Naive thymus-derived CD4-positive, alpha-beta T cell (primary cell): Measurements from ENCODE around the gene SPEM2. TPM values are rescaled to one million over a fixed set of nuclear protein-coding genes. Genes with fewer than 3 reads are reported as not detected.
A peak's percentile ranks its signal among the peaks of the same experiment; 100 is the strongest.

Source experiments
- ATAC-seq: fragments of 150-1000 bp; cut with Tn5 transposase; 2 replicates; pipeline ENCODE4 v1.10.0; 2021; ENCODE audit warnings: mild to moderate bottlenecking, moderate library complexity
- CTCF ChIA-PET: fragments of 350-600 bp; sonication (Branson Sonifier 250); formaldehyde crosslinking; loops from one replicate; lab custom pipeline; 2021; ENCODE audit warnings: antibody characterized with exemption; lab: Charles Lee
- POLR2A ChIA-PET: fragments of 350-600 bp; sonication (Branson Sonifier 250); formaldehyde crosslinking; loops from one replicate; lab custom pipeline; 2021; ENCODE audit warnings: antibody characterized with exemption, inconsistent platforms; lab: Charles Lee
- DNase-seq, 9 donors: peaks; one replicate each; pipeline versions ENCODE4 v3.0.0 to v3.0.0-alpha.2; 2020 to 2022; ENCODE audit warnings: mixed read lengths in 1 of 9
- H3K27ac ChIP-seq: one replicate; pipeline ENCODE4 v1.7.0; 2013; ENCODE audit warnings: mild to moderate bottlenecking, low read depth, low read length, moderate library complexity
- H3K27me3 ChIP-seq, 2 donors: one replicate each; pipeline ENCODE4 v1.7.0; 2013; ENCODE audit warnings: low read length in 2 of 2, mild to moderate bottlenecking in 2 of 2, moderate library complexity in 2 of 2; ENCODE audit not compliant: control insufficient read depth in 2 of 2, insufficient read depth in 2 of 2
- H3K36me3 ChIP-seq, 3 experiments: 1 replicate in 2 of 3; 2 replicates in 1 of 3; pipeline ENCODE4 v1.7.0; 2013; ENCODE audit warnings: low read length in 3 of 3, mild to moderate bottlenecking in 3 of 3, moderate library complexity in 1 of 3; ENCODE audit not compliant: insufficient read depth in 3 of 3, control insufficient read depth in 2 of 3
- H3K4me1 ChIP-seq, 2 donors: one replicate each; pipeline ENCODE4 v1.7.0; 2013; ENCODE audit warnings: low read length in 2 of 2, mild to moderate bottlenecking in 2 of 2, moderate library complexity in 1 of 2; ENCODE audit not compliant: control insufficient read depth in 2 of 2, insufficient read depth in 2 of 2
- H3K4me3 ChIP-seq: 2 replicates; pipeline ENCODE4 v1.7.0; 2013; ENCODE audit warnings: mild to moderate bottlenecking, low read length
- H3K9me3 ChIP-seq, 3 experiments: 1 replicate in 2 of 3; 2 replicates in 1 of 3; pipeline ENCODE4 v1.7.0; 2013; ENCODE audit warnings: low read length in 3 of 3; ENCODE audit not compliant: control insufficient read depth in 2 of 3
- H3K27ac Mint-ChIP-seq, 9 donors: one replicate each; pipeline ENCODE4 v1.8.0; 2020 to 2022; ENCODE audit warnings: mixed read lengths in 9 of 9, mild to moderate bottlenecking in 8 of 9, moderate library complexity in 5 of 9, inconsistent platforms in 2 of 9
- H3K27me3 Mint-ChIP-seq, 5 donors: one replicate each; pipeline ENCODE4 v1.8.0; 2021 to 2022; ENCODE audit warnings: mixed read lengths in 5 of 5, mild to moderate bottlenecking in 1 of 5
- H3K36me3 Mint-ChIP-seq, 5 donors: one replicate each; pipeline ENCODE4 v1.8.0; 2020 to 2022; ENCODE audit warnings: mixed read lengths in 5 of 5, mild to moderate bottlenecking in 3 of 5, inconsistent platforms in 1 of 5
- H3K4me1 Mint-ChIP-seq, 7 donors: one replicate each; pipeline ENCODE4 v1.8.0; 2020 to 2022; ENCODE audit warnings: mixed read lengths in 7 of 7, mild to moderate bottlenecking in 3 of 7, inconsistent platforms in 1 of 7
- H3K4me3 Mint-ChIP-seq, 10 donors: one replicate each; pipeline ENCODE4 v1.8.0; 2020 to 2022; ENCODE audit warnings: mild to moderate bottlenecking in 10 of 10, mixed read lengths in 10 of 10, moderate library complexity in 6 of 10, inconsistent platforms in 2 of 10
- H3K9me3 Mint-ChIP-seq, 11 donors: one replicate each; pipeline ENCODE4 v1.8.0; 2020 to 2022; ENCODE audit warnings: mixed read lengths in 11 of 11, mild to moderate bottlenecking in 4 of 11, inconsistent platforms in 1 of 11, moderate library complexity in 1 of 11
- intact Hi-C, 2 donors: fragments of 100-400 bp; cut with micrococcal nuclease; formaldehyde crosslinking; loops; one replicate each; pipeline ENCODE4 v1.15.1; 2023
- polyA plus RNA-seq, 2 donors: library from polyadenylated mRNA; unstranded; fragments of 300-500 nt; fragmentation: Illumina TruSeq; gene quantifications; one replicate each; pipeline ENCODE4 v1.2.3, GENCODE V29; 2021
- total RNA-seq, 6 experiments: library from RNA in 5 of 6; stranded (reverse) in 5 of 6; gene quantifications; 1 replicate in 5 of 6; 2 replicates in 1 of 6; pipeline ENCODE4 v1.2.3 and lab custom pipeline; 2021 to 2026

SPEM2 gene
- total and polyA plus RNA-seq, 7 experiments from 2014 or later = not detected

GRCh38 chr17:7437369-7437863 lies 12.0 kb downstream of the SPEM2 start:
- H3K4me3 Mint-ChIP-seq = peak overlapping the region; percentile 76 to 96 (median 88)
- peaks cover 0 to 3% (median 0%) of the 10 kb centered on the region in 11 donors for H3K9me3 Mint-ChIP-seq
- Histone ChIP-seq H3K9me3 (no peaks in the 10 kb centered on the region), H3K4me3 (peak overlapping the region; percentile 27), H3K36me3 (no peaks in the 10 kb centered on the region), H3K27me3 (peaks cover 12 to 17% of the 10 kb centered on the region in 2 donors), H3K27ac (peak overlapping the region; percentile 27), H3K4me1 (peaks cover 16 to 47% of the 10 kb centered on the region in 2 donors)
- H3K36me3 Mint-ChIP-seq = peaks cover 0 to 16% (median 0%) of the 10 kb centered on the region in 5 donors
- peaks cover 28 to 47% (median 39%) of the 10 kb centered on the region in 7 donors for H3K4me1 Mint-ChIP-seq
- peak overlapping the region in 5 of 9 donors; percentile 76 to 84 (median 83) for H3K27ac Mint-ChIP-seq
- intact Hi-C loops = loop anchor here (1.0 to 10.0 kb wide), 8 partner anchors 41 to 423 kb away; partner anchors contain the start of genes CTDNEP1 (in 1 of the 2), ELP5 (in 1 of the 2), RNASEK (in 1 of the 2) and SENP3 (in 1 of the 2)
- H3K27me3 Mint-ChIP-seq = peaks cover 25 to 35% (median 31%) of the 10 kb centered on the region in 5 donors
- no peak for ATAC-seq
- peak in 1 of 9 donors; percentile 16 for DNase-seq
- CTCF ChIA-PET = interaction anchor here (0.9 to 5.2 kb wide), 22 partner anchors 8 to 249 kb away, joined by 3 to 67 read pairs (median 8); partner anchors contain the start of genes ACAP1, KCTD11, MPDU1 and NEURL4
- POLR2A ChIA-PET = interaction anchor here (0.9 to 5.3 kb wide), 28 partner anchors 9 to 249 kb away, joined by 3 to 116 read pairs (median 12); partner anchors contain the start of genes ACAP1, ATP1B2, CHRNB1 and GPS2

- DNase-seq = peak; percentile 36 to 83 (median 54)
- ChIA-PET POLR2A (interaction anchor here (0.8 to 5.3 kb wide), 10 partner anchors 8 to 249 kb away, joined by 3 to 116 read pairs (median 4); partner anchors contain the start of genes CHRNB1, MPDU1, POLR2A and SLC35G6), CTCF (interaction anchor here (0.7 to 5.2 kb wide), 6 partner anchors 15 to 151 kb away, joined by 3 to 67 read pairs (median 10); partner anchors contain the start of genes KCTD11 and TMEM95)
- Histone ChIP-seq H3K27me3 (peaks cover 12 to 17% of the 10 kb centered on the region in 2 donors), H3K36me3 (no peaks in the 10 kb centered on the region), H3K9me3 (no peaks in the 10 kb centered on the region), H3K4me3 (peak overlapping the region; percentile 36), H3K27ac (peak overlapping the region; percentile 42), H3K4me1 (peaks cover 16 to 47% of the 10 kb centered on the region in 2 donors)
- intact Hi-C loops = loop anchor here (1.0 to 10.0 kb wide), 8 partner anchors 40 to 423 kb away; partner anchors contain the start of genes CTDNEP1 (in 1 of the 2), ELP5 (in 1 of the 2), RNASEK (in 1 of the 2) and SENP3 (in 1 of the 2)
- Mint-ChIP-seq H3K27ac (peak overlapping the region in 7 of 9 donors; percentile 33 to 88 (median 83)), H3K4me3 (peak overlapping the region; percentile 76 to 96 (median 86)), H3K36me3 (peaks cover 0 to 22% (median 0%) of the 10 kb centered on the region in 5 donors), H3K27me3 (peaks cover 25 to 41% (median 35%) of the 10 kb centered on the region in 5 donors), H3K4me1 (peaks cover 28 to 47% (median 40%) of the 10 kb centered on the region in 7 donors), H3K9me3 (peaks cover 0 to 3% (median 0%) of the 10 kb centered on the region in 11 donors)
- ATAC-seq = no peak
Measured at GRCh38 chr17:7437950-7438614, 12.7 kb downstream of the SPEM2 start.

GRCh38 chr17:7438656-7439460 lies 13.4 kb downstream of the SPEM2 start:
- ChIA-PET CTCF (interaction anchor here (0.7 to 5.2 kb wide), 5 partner anchors 15 to 150 kb away, joined by 3 to 67 read pairs (median 16); partner anchors contain the start of genes KCTD11 and TMEM95), POLR2A (interaction anchor here (0.7 to 5.3 kb wide), 10 partner anchors 7 to 248 kb away, joined by 3 to 116 read pairs (median 18); partner anchors contain the start of genes CHRNB1, MPDU1, POLR2A and SLC35G6)
- no peaks in the 10 kb centered on the region for H3K9me3 ChIP-seq
- no peak overlapping the region for H3K27ac ChIP-seq
- DNase-seq = no peak
- H3K36me3 ChIP-seq = no peaks in the 10 kb centered on the region
- intact Hi-C loops = loop anchor here (5.0 to 10.0 kb wide), 3 partner anchors 187 to 424 kb away; partner anchors contain the start of genes CTDNEP1 (in 1 of the 2), ELP5 (in 1 of the 2) and RNASEK (in 1 of the 2)
- H3K4me1 ChIP-seq = peaks cover 16 to 47% of the 10 kb centered on the region in 2 donors
- H3K27ac Mint-ChIP-seq = peak overlapping the region in 8 of 9 donors; percentile 24 to 76 (median 68)
- peaks cover 27 to 46% (median 42%) of the 10 kb centered on the region in 5 donors for H3K27me3 Mint-ChIP-seq
- peaks cover 0 to 29% (median 0%) of the 10 kb centered on the region in 5 donors for H3K36me3 Mint-ChIP-seq
- H3K4me1 Mint-ChIP-seq = peaks cover 28 to 47% (median 40%) of the 10 kb centered on the region in 7 donors
- peaks cover 12 to 17% of the 10 kb centered on the region in 2 donors for H3K27me3 ChIP-seq
- no peak for ATAC-seq
- peak overlapping the region; percentile 36 for H3K4me3 ChIP-seq
- peak overlapping the region; percentile 76 to 96 (median 86) for H3K4me3 Mint-ChIP-seq
- H3K9me3 Mint-ChIP-seq = peaks cover 0 to 3% (median 0%) of the 10 kb centered on the region in 11 donors

GRCh38 chr17:7439462-7440112 lies 14.2 kb downstream of the SPEM2 start, which contains the start of gene FGF11:
Gene FGF11 (plus strand): TSS chr17:7439512. CDS start chr17:7439621, 109 bp downstream.
- peaks cover 28 to 54% (median 46%) of the 10 kb centered on the region in 7 donors for H3K4me1 Mint-ChIP-seq
- peaks cover 0 to 31% (median 0%) of the 10 kb centered on the region in 5 donors for H3K36me3 Mint-ChIP-seq
- DNase-seq (peak in 1 of 9 donors; percentile 42), ATAC-seq (no peak)
- Histone ChIP-seq H3K36me3 (no peaks in the 10 kb centered on the region), H3K4me3 (peak within 1 kb of the TSS; percentile 36), H3K27ac (peak within 1 kb of the TSS; percentile 42), H3K4me1 (peaks cover 16 to 47% of the 10 kb centered on the region in 2 donors), H3K9me3 (no peaks in the 10 kb centered on the region), H3K27me3 (peaks cover 12 to 24% of the 10 kb centered on the region in 2 donors)
- H3K27me3 Mint-ChIP-seq = peaks cover 35 to 50% (median 46%) of the 10 kb centered on the region in 5 donors
- ChIA-PET CTCF (interaction anchor here (0.8 to 5.2 kb wide), 3 partner anchors 84 to 121 kb away, joined by 3 to 67 read pairs (median 5); partner anchors contain the start of genes KCTD11 and TMEM95), POLR2A (interaction anchor here (0.7 to 7.5 kb wide), 7 partner anchors 12 to 150 kb away, joined by 3 to 79 read pairs (median 3); partner anchors contain the start of genes ACAP1, POLR2A and SOX15)
- peak within 1 kb of the TSS; percentile 33 to 76 (median 67) for H3K27ac Mint-ChIP-seq
- H3K4me3 Mint-ChIP-seq = peak within 1 kb of the TSS; percentile 78 to 96 (median 86)
- H3K9me3 Mint-ChIP-seq = peaks cover 0 to 3% (median 0%) of the 10 kb centered on the region in 11 donors
- intact Hi-C loops = loop anchor here (5.0 to 10.0 kb wide), 3 partner anchors 187 to 425 kb away; partner anchors contain the start of genes CTDNEP1 (in 1 of the 2), ELP5 (in 1 of the 2) and RNASEK (in 1 of the 2)
